HG02798 (cell line): ENCODE measurements around the gene CAMK1D.
"Not testable (repeated sequence)": the region's sequence is repeated elsewhere in the genome, so short reads cannot be mapped to it uniquely, and the experiment has no call there.

Source experiments
- ATAC-seq: cut with Tn5 transposase; IDR thresholded peaks from one replicate; pipeline ENCODE4 v1.9.1; 2021; ENCODE audit warnings: mild to moderate bottlenecking; ENCODE audit not compliant: unreplicated experiment, poor library complexity

The CAMK1D gene

GRCh38 chr10:12540341-12540781 is 191.0 kb downstream of the CAMK1D start:
- no peak for ATAC-seq

- no peak for ATAC-seq
Observed at GRCh38 chr10:12541446-12542067, 192.2 kb downstream of the CAMK1D start.

GRCh38 chr10:12542133-12542670 is 192.9 kb downstream of the CAMK1D start:
- ATAC-seq: no peak

GRCh38 chr10:12543589-12543988 is 194.2 kb downstream of the CAMK1D start:
- ATAC-seq: no peak

- not testable (repeated sequence) for ATAC-seq
Observed at GRCh38 chr10:12546160-12546802, 196.9 kb downstream of the CAMK1D start.

- ATAC-seq: no peak
Observed at GRCh38 chr10:12547301-12547771, 198.0 kb downstream of the CAMK1D start.

GRCh38 chr10:12549297-12549696 is 199.9 kb downstream of the CAMK1D start:
- no peak for ATAC-seq

- no peak for ATAC-seq
Observed at GRCh38 chr10:12550994-12551393, 201.6 kb downstream of the CAMK1D start.

- ATAC-seq: no peak
Observed at GRCh38 chr10:12556039-12556438, 206.7 kb downstream of the CAMK1D start.

GRCh38 chr10:12559578-12560178 is 210.3 kb downstream of the CAMK1D start:
- no peak for ATAC-seq

- ATAC-seq: no peak
Observed at GRCh38 chr10:12561307-12561706, 212.0 kb downstream of the CAMK1D start.

- ATAC-seq: no peak
Observed at GRCh38 chr10:12561720-12562119, 212.4 kb downstream of the CAMK1D start.

GRCh38 chr10:12563489-12563888 is 214.1 kb downstream of the CAMK1D start:
- ATAC-seq: no peak

- no peak for ATAC-seq
Observed at GRCh38 chr10:12564173-12564572, 214.8 kb downstream of the CAMK1D start.

- no peak for ATAC-seq
Observed at GRCh38 chr10:12566161-12567115, 217.1 kb downstream of the CAMK1D start.

GRCh38 chr10:12568391-12569009 is 219.2 kb downstream of the CAMK1D start:
- no peak for ATAC-seq

GRCh38 chr10:12572281-12572680 is 222.9 kb downstream of the CAMK1D start:
- ATAC-seq: no peak

- no peak for ATAC-seq
Observed at GRCh38 chr10:12577610-12578009, 228.3 kb downstream of the CAMK1D start.

- ATAC-seq: no peak
Observed at GRCh38 chr10:12579954-12580858, 230.9 kb downstream of the CAMK1D start.
